Keratinocyte (primary cell): ENCODE data around the gene HIVEP2. TPM values are rescaled to one million over a fixed set of nuclear protein-coding genes. Genes with fewer than 3 reads are reported as not detected.

Experiments
- DNase-seq: peaks from one replicate; pipeline ENCODE4 v3.0.0-alpha.2; 2011; ENCODE audit warnings: low read depth, missing footprints, low spot score
- FAIRE-seq: peaks from 2 replicates; lab custom pipeline; 2011; peaks lifted over from hg19 to GRCh38; lab: Jason Lieb, UNC
- H2AFZ ChIP-seq: 2 replicates; pipeline ENCODE4 v1.6.0; 2012; ENCODE audit warnings: low read length, control low read depth, inconsistent platforms; ENCODE audit not compliant: control insufficient read depth
- H3K27ac ChIP-seq: 2 replicates; pipeline ENCODE4 v1.5.1; 2011; ENCODE audit warnings: low read length; ENCODE audit not compliant: control insufficient read depth, insufficient read depth
- H3K27me3 ChIP-seq: 3 replicates; pipeline ENCODE4 v1.6.0; 2011; ENCODE audit warnings: low read length; ENCODE audit not compliant: control insufficient read depth, insufficient read depth; ENCODE audit errors: extremely low read depth
- H3K36me3 ChIP-seq, 2 experiments: 2 replicates in 1 of 2; 3 replicates in 1 of 2; pipeline ENCODE4 v1.5.1; 2011; ENCODE audit warnings: low read length in 2 of 2, mild to moderate bottlenecking in 1 of 2; ENCODE audit not compliant: control insufficient read depth in 2 of 2, insufficient read depth in 2 of 2; ENCODE audit errors: extremely low read depth in 1 of 2
- H3K4me1 ChIP-seq: 3 replicates; pipeline ENCODE4 v1.5.1; 2011; ENCODE audit warnings: low read length; ENCODE audit not compliant: control insufficient read depth, insufficient read depth; ENCODE audit errors: extremely low read depth
- H3K4me2 ChIP-seq: 3 replicates; pipeline ENCODE4 v1.6.0; 2011; ENCODE audit warnings: low read depth, low read length; ENCODE audit not compliant: control insufficient read depth, insufficient read depth; ENCODE audit errors: extremely low read depth
- H3K4me3 ChIP-seq, 3 experiments: fragments of 200-600 bp in 1 of 3; sonication (generic) in 1 of 3; 2 replicates in 2 of 3; 3 replicates in 1 of 3; pipeline ENCODE4 v1.5.1; 2011 to 2016; ENCODE audit warnings: low read length in 3 of 3, mild to moderate bottlenecking in 3 of 3, control low read depth in 2 of 3, inconsistent platforms in 1 of 3, low read depth in 1 of 3, mixed read lengths in 1 of 3, mixed run types in 1 of 3, moderate library complexity in 1 of 3; ENCODE audit not compliant: control insufficient read depth in 2 of 3, insufficient read depth in 2 of 3; ENCODE audit errors: extremely low read depth in 1 of 3
- H3K79me2 ChIP-seq: 2 replicates; pipeline ENCODE4 v1.6.0; 2012; ENCODE audit warnings: low read length; ENCODE audit not compliant: control insufficient read depth, insufficient read depth
- H3K9ac ChIP-seq: 3 replicates; pipeline ENCODE4 v1.6.0; 2011; ENCODE audit warnings: low read length; ENCODE audit not compliant: control insufficient read depth, insufficient read depth; ENCODE audit errors: extremely low read depth
- H3K9me1 ChIP-seq: 3 replicates; pipeline ENCODE4 v1.6.0; 2011; ENCODE audit warnings: low read length; ENCODE audit not compliant: control insufficient read depth, insufficient read depth; ENCODE audit errors: extremely low read depth
- H3K9me3 ChIP-seq: 2 replicates; pipeline ENCODE4 v1.5.1; 2012; ENCODE audit warnings: low read depth, low read length; ENCODE audit not compliant: control insufficient read depth
- H4K20me1 ChIP-seq: 3 replicates; pipeline ENCODE4 v1.6.0; 2011; ENCODE audit warnings: low read length; ENCODE audit not compliant: control insufficient read depth, insufficient read depth; ENCODE audit errors: extremely low read depth
- CTCF ChIP-seq, 3 experiments: IDR thresholded peaks in 1 of 3; conservative IDR thresholded peaks in 1 of 3; optimal IDR thresholded peaks in 1 of 3; 2 replicates in 2 of 3; 3 replicates in 1 of 3; pipeline versions ENCODE3 to v1.5.1; 2011; ENCODE audit warnings: low read length in 3 of 3, mild to moderate bottlenecking in 3 of 3, moderate library complexity in 2 of 3, control low read depth in 1 of 3, inconsistent platforms in 1 of 3; ENCODE audit not compliant: insufficient read depth in 2 of 3; ENCODE audit errors: extremely low read depth in 1 of 3
- EZH2 ChIP-seq: IDR thresholded peaks from one replicate; pipeline ENCODE4 v1.6.1; 2012; ENCODE audit warnings: inconsistent platforms, mild to moderate bottlenecking, low read length, moderate library complexity
- dilution Hi-C: fragments of 300-500 bp; cut with MboI; formaldehyde crosslinking; loops from one replicate; pipeline ENCODE4 v1.7.0; 2020; ENCODE audit warnings: low sequenced_read_pairs; ENCODE audit not compliant: extremely low pct_ligation_motif_present
- polyA plus RNA-seq, 5 experiments: library from polyadenylated mRNA; depleted of rRNA in 3 of 5; stranded (reverse) in 3 of 5; stranded (forward) in 1 of 5; unstranded in 1 of 5; fragments of >200 nt; gene quantifications; 1 replicate in 1 of 5; 2 replicates in 3 of 5; 3 replicates in 1 of 5; pipeline versions ENCODE4 v1.2.1 to v1.2.3, GENCODE V29; 2011 to 2012; ENCODE audit warnings: missing spikeins in 2 of 5, low read depth in 1 of 5, low replicate concordance in 1 of 5

The HIVEP2 gene
- polyA plus RNA-seq, 1 donor (not counting 4 experiments of a cell fraction or from before 2014, with no cell fraction given): 8.9 TPM

GRCh38 chr6:142842418-142843261, 102.3 kb downstream of the HIVEP2 start:
- peak; percentile 69 for FAIRE-seq
- dilution Hi-C loops: no loop called here
- peaks cover 3% of the 10 kb centered on the region for H3K9me1 ChIP-seq
- H3K27ac ChIP-seq: peak overlapping the region; percentile 74
- H4K20me1 ChIP-seq: no peaks in the 10 kb centered on the region
- H3K79me2 ChIP-seq: peaks cover 15% of the 10 kb centered on the region
- peak overlapping the region; percentile 72 for H3K4me2 ChIP-seq
- peak overlapping the region; percentile 47 for H3K9ac ChIP-seq
- peak overlapping the region in 1 of 3 experiments; percentile 34 for H3K4me3 ChIP-seq
- no peaks in the 10 kb centered on the region for H3K36me3 ChIP-seq
- H3K27me3 ChIP-seq: no peaks in the 10 kb centered on the region
- no peak for TF ChIP-seq CTCF (optimal IDR thresholded peaks at IDR 0.05 in 1 of 3, IDR thresholded peaks at IDR 0.05 in 1 of 3, conservative IDR thresholded peaks at IDR 0.05 in 1 of 3; ENCODE audit: extremely low read depth in 1 of 3, insufficient read depth in 2 of 3, low read length in 3 of 3)
- no peak for TF ChIP-seq EZH2
- no peak for DNase-seq
- H2AFZ ChIP-seq: no peak overlapping the region
- H3K4me1 ChIP-seq: peaks cover 63% of the 10 kb centered on the region
- H3K9me3 ChIP-seq: no peaks in the 10 kb centered on the region

- Histone ChIP-seq H3K9me3 (no peaks in the 10 kb centered on the region), H3K27me3 (no peaks in the 10 kb centered on the region), H3K4me3 (no peak overlapping the region), H3K4me2 (no peak overlapping the region), H3K9ac (no peak overlapping the region), H3K79me2 (peaks cover 18% of the 10 kb centered on the region), H3K4me1 (peaks cover 58% of the 10 kb centered on the region), H3K27ac (no peak overlapping the region), H3K9me1 (peaks cover 3% of the 10 kb centered on the region), H4K20me1 (no peaks in the 10 kb centered on the region), H3K36me3 (no peaks in the 10 kb centered on the region), H2AFZ (no peak overlapping the region)
- no peak for FAIRE-seq
- no peak for DNase-seq
- dilution Hi-C loops: no loop called here
- no peak for TF ChIP-seq CTCF (optimal IDR thresholded peaks at IDR 0.05 in 1 of 3, IDR thresholded peaks at IDR 0.05 in 1 of 3, conservative IDR thresholded peaks at IDR 0.05 in 1 of 3; ENCODE audit: extremely low read depth in 1 of 3, insufficient read depth in 2 of 3, low read length in 3 of 3)
- TF ChIP-seq EZH2: no peak
Measured at GRCh38 chr6:142841915-142842314, 103.1 kb downstream of the HIVEP2 start.
